Measurements from ENCODE around the gene RRAGC.
"Not testable (repeated sequence)": the region's sequence is repeated elsewhere in the genome, so short reads cannot be mapped to it uniquely, and the experiment has no call there.

The RRAGC gene

DNA sequence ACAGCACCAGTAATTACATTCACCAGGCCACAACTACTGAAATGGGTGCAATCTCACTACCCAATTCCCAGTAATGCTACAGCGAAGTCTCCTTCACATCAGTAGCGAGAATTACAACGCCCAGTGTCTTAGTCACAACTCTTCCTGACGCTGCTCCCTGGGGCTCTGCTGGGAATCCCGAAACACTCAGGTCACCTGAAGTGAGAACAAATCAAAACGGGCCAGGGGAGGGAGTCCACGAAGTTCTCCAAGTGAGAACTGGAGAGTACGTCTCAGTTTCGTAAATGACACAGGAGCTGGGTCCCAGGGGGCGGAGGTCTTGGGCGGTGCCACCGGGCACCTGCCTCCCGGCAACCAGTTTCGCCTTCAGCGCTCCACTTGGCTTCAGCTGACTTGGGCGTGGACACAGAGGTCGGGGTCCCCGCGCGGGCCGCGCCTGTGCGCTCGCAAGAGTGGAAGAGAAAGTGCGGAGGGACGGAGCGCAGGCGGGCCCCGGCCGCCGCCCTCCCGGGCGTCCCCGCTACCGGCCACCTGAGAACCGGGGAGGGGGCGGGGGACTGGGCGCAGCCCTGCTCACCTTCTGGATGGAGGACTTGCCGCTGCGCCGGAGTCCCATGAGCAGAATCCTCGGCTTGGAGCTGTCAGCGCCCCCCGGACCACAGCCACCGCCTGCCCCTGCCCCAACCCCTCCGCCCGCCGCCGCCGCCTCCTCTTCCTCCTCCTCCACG is 575 bp downstream of the RRAGC start:
- peak in 1 of 2 donors; percentile 34 for DNase-seq (ENCODE audit: low read depth in 2 of 2)

DNA sequence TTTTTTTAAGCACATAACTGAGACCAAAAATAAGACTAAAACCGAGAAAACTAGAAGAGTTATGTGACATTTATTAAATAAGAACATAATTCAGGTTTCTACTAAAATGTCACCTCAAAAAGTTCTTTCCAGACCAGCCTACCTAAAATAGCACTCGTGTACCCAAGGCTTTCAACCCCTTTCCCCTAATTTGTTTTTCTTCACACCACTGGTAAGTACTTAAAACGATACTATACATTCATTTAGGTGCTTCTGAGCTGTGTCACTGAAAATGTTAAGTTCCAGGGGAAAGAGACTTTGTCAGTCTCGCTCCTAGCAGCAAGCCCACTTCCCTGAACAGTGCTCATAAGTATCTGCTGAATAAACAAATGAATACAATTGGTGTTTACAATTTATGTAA is 6.8 kb downstream of the RRAGC start:
- DNase-seq (ENCODE audit: low read depth in 2 of 2): no peak

DNA sequence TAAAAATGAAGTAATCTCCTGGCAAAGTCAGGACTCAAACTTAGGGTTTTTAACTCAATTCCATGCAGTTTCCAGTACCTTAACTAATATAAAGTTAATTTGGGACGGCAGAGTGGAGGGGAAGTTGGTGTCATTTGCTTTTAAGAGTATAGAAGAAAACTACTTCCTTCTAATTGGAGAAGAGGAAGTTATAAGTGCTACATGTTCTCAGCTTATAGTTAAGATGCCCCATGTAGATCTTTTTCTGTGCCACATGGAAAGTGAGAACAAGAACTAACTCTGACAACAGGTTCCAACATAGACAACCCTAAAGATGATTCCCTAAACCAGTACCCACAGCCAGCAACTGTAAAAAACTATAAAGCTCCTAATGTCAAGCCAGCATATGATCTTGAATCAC is 11.5 kb downstream of the RRAGC start:
- DNase-seq (ENCODE audit: low read depth in 2 of 2): no peak

GRCh38 chr1:38846210-38846609 is 13.4 kb downstream of the RRAGC start:
- DNase-seq (ENCODE audit: low read depth in 2 of 2): no peak

DNA sequence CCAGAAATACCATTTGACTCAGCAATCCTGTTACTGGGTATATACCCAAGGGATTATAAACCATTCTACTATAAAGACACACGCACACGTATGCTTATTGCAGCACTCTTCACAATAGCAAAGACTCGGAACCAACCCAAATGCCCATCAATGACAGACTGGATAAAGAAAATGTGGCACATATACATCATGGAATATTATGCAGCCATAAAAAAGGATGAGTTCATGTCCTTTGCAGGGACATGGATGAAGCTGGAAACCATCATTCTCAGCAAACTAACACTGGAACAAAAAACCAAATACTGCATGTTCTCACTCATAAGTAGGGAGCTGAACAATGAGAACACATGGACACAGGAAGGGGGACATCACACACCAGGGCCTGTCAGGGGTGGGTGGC is 14.5 kb downstream of the RRAGC start:
- DNase-seq (ENCODE audit: low read depth in 2 of 2): not testable (repeated sequence)

DNA sequence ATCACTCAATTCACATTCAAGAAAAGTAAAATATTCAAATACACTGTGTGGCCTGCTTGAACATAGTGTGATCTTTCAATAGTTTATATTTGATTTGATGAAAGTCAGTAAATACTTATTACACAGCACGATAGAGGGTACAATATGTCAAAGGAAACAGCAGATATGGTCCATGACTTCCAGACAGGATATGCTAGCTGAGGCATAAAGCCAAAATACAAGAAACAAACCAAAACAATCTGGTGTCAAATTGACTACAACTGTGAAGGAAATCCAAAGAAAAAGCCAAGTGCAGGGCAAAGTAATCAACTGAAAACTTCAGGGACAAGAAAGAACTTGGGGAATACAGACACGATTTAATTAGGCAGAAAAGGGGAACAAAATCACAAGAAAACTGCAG is 19.3 kb downstream of the RRAGC start:
- DNase-seq (ENCODE audit: low read depth in 2 of 2): no peak

DNA sequence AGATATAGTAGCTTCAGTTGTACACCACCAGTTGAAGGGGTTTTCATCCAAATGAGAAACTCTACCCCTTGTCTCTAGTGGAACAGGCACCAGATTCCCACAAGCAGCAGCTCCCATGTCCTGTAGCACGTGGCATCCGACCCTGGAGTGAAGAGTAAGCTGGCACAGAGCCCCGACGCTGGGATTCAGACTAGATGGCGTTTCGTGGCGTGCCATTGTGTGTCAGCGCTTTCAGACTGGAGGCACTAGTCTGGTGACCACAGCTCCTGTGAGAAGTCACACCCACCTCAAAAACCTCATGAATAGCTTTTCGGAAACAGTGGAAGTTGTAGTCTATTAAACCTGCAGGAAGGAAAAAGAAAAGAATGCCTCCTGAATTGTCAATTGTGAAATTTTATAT is 20.2 kb downstream of the RRAGC start:
- DNase-seq (ENCODE audit: low read depth in 2 of 2): no peak

- DNase-seq (ENCODE audit: low read depth in 2 of 2): not testable (repeated sequence)
Measured at GRCh38 chr1:38836316-38836715, 23.3 kb downstream of the RRAGC start.

GRCh38 chr1:38834937-38835827 is 24.4 kb downstream of the RRAGC start:
- peak in 1 of 2 donors; percentile 53 for DNase-seq (ENCODE audit: low read depth in 2 of 2)

DNA sequence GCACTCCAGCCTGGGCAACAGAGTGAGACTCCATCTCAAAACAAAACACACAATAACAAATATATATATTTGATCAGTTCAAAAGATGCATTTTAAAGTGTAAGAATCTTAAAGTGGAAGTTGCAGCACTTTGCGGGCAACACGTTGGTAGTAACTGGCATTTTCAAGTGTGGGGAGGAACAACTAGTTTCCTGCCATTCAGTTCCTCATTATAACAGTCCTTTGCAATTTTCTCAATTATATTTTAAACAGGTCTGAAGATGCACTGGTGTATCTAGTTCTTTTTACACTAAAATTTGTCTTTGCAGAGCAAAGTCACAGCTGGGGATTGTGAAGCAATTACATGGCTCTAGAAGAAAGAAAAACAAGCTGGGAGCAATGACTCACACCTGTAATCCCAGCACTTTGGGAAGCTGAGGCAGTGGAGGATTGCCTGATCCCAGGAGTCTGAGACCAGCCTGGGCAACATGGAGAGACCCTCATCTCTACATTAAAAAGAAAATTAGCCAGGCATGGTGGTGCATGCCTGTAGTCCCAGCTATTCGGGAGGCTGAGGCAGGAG is 25.3 kb downstream of the RRAGC start:
- no peak for DNase-seq (ENCODE audit: low read depth in 2 of 2)

GRCh38 chr1:38833146-38833545 is 26.4 kb downstream of the RRAGC start:
- DNase-seq (ENCODE audit: low read depth in 2 of 2): no peak

DNA sequence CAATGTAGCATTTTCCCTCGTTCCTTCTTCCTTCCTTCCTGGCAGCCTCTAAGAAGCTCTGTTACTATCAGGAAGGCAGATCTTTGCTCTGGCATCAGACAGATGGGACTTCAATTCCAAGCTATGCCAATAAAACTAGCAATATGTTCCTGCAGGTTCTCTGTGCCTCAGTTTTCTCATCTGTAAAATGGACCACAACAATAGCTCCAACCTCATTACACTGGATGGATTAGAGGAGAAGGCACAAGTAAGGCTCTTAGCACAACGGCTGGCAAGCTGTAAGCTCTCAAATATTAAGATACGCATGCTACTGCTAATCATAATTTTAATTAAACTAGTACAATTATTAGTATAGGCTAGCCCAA is 27.2 kb downstream of the RRAGC start:
- DNase-seq (ENCODE audit: low read depth in 2 of 2): no peak

- no peak for DNase-seq (ENCODE audit: low read depth in 2 of 2)
Measured at GRCh38 chr1:38831731-38832369, 27.7 kb downstream of the RRAGC start.

DNA sequence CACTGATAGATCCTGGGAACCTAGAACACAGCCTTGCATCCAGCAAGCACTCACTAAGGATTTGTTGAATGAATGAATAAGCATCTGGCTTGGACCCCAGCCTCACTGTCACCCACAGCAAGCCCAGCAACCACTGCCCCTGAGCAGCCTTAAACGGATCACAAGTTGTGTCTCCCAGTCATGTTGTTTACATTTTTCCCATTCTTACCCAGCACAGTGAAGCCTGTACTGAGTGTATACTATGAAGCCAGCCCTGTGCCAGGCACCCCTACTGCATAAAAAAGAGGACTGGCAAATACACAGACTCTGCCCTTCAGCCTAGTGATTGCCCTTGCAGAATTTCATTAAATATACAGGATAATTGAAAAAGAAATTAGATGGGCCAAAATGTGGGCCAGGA is 30.2 kb downstream of the RRAGC start:
- DNase-seq (ENCODE audit: low read depth in 2 of 2): no peak

DNA sequence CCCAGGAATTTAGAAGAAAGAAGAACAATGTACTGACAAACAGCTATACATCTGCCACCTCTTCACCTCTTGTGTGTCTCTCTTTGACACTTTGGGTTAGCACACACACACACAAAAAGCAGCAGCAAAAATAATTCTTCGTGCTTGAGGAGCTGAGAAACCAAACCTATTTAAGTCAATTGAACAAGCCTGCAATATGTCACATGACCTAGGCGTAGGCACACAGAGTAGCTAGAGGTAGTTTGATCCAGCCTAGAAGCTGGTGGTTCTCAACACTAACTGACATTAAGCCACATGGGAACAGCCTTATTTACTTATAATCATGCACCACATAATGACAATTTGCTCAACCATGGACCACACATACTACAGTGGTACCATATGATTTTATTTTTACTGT is 32.3 kb downstream of the RRAGC start:
- no peak for DNase-seq (ENCODE audit: low read depth in 2 of 2)

DNA sequence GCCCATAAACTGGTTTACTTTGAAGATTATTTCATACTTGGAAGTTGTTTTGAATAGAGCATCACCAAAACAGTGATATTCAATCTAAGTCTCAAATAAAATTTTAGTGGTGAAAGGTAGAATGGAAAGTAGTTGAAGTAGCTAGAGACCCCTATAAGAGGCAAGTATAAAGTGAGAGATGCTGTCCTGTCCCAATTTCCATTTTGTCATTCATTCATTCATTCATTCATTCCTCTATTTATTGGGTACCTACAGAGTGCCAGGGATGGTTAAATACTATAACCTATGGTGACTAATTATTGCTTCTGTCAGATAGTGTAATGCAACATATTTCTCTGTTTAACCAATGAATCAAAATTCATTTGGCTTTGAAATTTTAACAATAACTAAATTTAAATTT is 32.7 kb downstream of the RRAGC start:
- DNase-seq (ENCODE audit: low read depth in 2 of 2): no peak

- no peak for DNase-seq (ENCODE audit: low read depth in 2 of 2)
Measured at GRCh38 chr1:38826262-38826661, 33.3 kb downstream of the RRAGC start.

GRCh38 chr1:38820860-38821259 is 38.7 kb downstream of the RRAGC start:
- DNase-seq (ENCODE audit: low read depth in 2 of 2): no peak

DNA sequence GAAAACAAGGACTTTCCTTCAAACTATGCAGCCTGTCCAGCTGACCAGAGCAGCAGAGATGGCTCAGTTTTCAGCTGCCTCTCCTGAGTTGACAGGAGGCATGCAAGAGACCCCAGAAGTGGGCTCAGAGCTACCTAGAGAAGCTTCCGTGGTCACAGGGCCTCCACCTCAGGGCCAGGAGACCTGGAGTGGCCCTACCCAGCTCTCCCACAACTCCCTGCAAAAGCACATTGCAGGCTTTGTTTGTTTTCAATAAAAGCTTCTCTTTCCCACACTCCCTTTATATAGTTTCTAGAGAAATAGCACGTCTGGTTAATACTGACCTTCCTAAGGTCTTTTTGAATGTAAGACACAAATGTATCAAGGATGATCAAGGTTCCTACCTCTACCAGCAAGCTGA is 40.1 kb downstream of the RRAGC start:
- no peak for DNase-seq (ENCODE audit: low read depth in 2 of 2)

GRCh38 chr1:38819040-38819439 is 40.5 kb downstream of the RRAGC start:
- DNase-seq (ENCODE audit: low read depth in 2 of 2): no peak

DNA sequence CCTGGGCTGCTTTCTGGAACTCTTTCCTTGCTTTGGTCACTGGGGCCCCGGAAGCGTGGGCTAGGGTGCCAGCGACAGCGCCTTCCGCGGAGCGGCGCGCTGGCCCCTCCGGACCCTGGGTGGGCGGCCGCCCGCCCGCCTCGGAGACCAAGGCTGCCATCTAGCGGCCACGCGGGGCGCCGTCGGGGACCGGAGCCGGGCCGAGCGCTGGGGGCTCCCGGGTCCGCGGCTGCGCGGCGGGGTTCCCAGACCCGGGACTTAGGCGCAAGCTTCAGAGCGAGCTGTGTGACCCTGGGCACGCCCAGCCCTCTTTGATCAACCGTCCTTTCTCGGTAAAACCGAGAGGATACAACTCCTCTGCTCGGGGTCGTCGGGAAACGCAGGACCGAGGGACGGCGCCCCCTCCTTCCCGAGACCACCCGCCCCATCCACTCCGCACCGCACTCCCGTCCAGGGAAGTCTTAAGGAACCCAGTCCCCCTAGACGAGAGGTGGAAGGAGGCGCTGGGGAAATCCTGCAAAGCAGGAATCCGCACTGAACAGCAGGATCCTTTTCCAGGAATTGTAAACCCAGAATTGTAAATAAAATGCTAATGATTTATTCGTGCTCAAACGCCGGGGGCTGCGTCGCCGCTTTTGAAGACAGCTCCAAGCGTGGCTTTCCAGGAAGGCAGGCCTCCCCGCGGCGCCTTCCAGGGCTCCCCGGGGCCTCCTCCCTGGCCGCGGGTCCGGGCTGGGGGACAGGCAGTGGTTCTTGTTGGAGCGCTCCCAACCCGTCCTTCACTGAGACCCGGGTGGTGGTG is 41.2 kb downstream of the RRAGC start:
- peak; percentile 28 to 52 for DNase-seq (ENCODE audit: low read depth in 2 of 2)

Measured in stimulated activated CD4-positive, alpha-beta T cell treated with anti-CD3 and anti-CD28 coated beads, Interleukin-1b, Interleukin-23, amount 100 ng/mL, for 4 hours (primary cell).